Measurements from ENCODE around the gene ST6GAL1. TPM values are rescaled to one million over a fixed set of nuclear protein-coding genes. Genes with fewer than 3 reads are reported as not detected.

Gene ST6GAL1
- total and polyA plus RNA-seq, 2 of the 13 experiments (the other 11 are each of a cell fraction or from before 2014, with no cell fraction given): 79.9 to 164 TPM

DNA sequence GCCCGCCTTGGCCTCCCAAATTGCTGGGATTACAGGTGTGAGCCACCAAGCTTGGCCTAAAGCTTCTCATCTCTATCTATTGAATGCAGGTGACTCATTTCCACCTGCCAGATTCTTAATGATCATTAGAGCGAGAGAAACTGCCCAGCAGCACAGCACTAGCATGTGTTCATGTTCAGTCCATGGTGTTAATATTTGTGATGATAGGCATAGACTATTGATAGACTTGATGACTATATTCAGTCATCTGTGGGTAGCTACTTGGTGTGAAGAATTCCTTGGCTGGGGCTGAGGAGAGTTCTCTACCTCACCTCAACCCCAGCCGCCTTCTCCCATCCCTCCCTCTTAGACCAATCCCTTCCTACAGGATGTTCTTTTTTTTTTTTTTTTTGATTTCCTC lies 60.0 kb downstream of the ST6GAL1 start:
- Histone ChIP-seq H4K20me1 (ENCODE audit: insufficient read depth, low read length) (no peaks in the 10 kb centered on the region), H3K9ac (ENCODE audit: insufficient read depth, low read depth, low read length) (no peak overlapping the region), H3K79me2 (ENCODE audit: insufficient read depth, low read length) (no peaks in the 10 kb centered on the region), H3K27me3 (ENCODE audit: control insufficient read depth in 1 of 2, insufficient read depth in 2 of 2, low read length in 2 of 2) (no peaks in the 10 kb centered on the region), H3K27ac (ENCODE audit: extremely low read length, insufficient read depth, low read length) (no peak overlapping the region), H3K4me3 (replicated peaks in 1 of 3; ENCODE audit: insufficient read depth in 1 of 3, low read depth in 2 of 3, low read length in 3 of 3) (no peak overlapping the region), H3K36me3 (replicated peaks in 1 of 2; ENCODE audit: control insufficient read depth in 1 of 2, insufficient read depth in 2 of 2, low read length in 2 of 2) (no peaks in the 10 kb centered on the region), H3K4me1 (ENCODE audit: insufficient read depth, low read length) (peaks cover 28% of the 10 kb centered on the region), H3K4me2 (ENCODE audit: low read depth, low read length) (no peak overlapping the region), H2AFZ (ENCODE audit: low read length) (no peak overlapping the region), H3K9me3 (ENCODE audit: low read length) (no peaks in the 10 kb centered on the region)
- BruUV-seq (replicated peaks): no TSS peak
- intact Hi-C loops (cut with micrococcal nuclease; ENCODE audit: unreplicated experiment) (no loop called here), in situ Hi-C loops (cut with HindIII; ENCODE audit: extremely low pct_ligation_motif_present, low pct_unique_long_range_greater_than_20kb) (no loop called here)
- ATAC-seq (no peak), FAIRE-seq (no peak), DNase-seq (ENCODE audit: low spot score) (no peak)
- 99% methylated on average over 3 of the region's 3 CpGs for WGBS (ENCODE audit: low lambda C conversion rate)
- CTCF ChIA-PET (ENCODE audit: low intra/inter-chr PET ratio, low total read pairs): no interaction called here
- POLR2A ChIA-PET: no interaction called here
- TF ChIP-seq, protein P1, sequence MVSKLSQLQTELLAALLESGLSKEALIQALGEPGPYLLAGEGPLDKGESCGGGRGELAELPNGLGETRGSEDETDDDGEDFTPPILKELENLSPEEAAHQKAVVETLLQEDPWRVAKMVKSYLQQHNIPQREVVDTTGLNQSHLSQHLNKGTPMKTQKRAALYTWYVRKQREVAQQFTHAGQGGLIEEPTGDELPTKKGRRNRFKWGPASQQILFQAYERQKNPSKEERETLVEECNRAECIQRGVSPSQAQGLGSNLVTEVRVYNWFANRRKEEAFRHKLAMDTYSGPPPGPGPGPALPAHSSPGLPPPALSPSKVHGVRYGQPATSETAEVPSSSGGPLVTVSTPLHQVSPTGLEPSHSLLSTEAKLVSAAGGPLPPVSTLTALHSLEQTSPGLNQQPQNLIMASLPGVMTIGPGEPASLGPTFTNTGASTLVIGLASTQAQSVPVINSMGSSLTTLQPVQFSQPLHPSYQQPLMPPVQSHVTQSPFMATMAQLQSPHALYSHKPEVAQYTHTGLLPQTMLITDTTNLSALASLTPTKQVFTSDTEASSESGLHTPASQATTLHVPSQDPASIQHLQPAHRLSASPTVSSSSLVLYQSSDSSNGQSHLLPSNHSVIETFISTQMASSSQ (IDR thresholded peaks at IDR 0.05; ENCODE audit: low read depth): no peak
- TF ChIP-seq, protein P1 (CRISPR knock-in tag; IDR thresholded peaks at IDR 0.05; ENCODE audit: borderline replicate concordance): no peak
- no peak for TF ChIP-seq IKZF4 (CRISPR knock-in tag; IDR thresholded peaks at IDR 0.05; ENCODE audit: borderline replicate concordance, low read depth, not compliant biosample characterization)
- no peak for TF ChIP-seq ZFP82 (CRISPR knock-in tag; IDR thresholded peaks at IDR 0.05; ENCODE audit: borderline replicate concordance)
- TF ChIP-seq REXO4 (CRISPR knock-in tag; IDR thresholded peaks at IDR 0.05; ENCODE audit: borderline replicate concordance): no peak
- no peak for TF ChIP-seq ZC3H13 (CRISPR knock-in tag; IDR thresholded peaks at IDR 0.05)
- no peak for TF ChIP-seq HNRNPH1 (optimal IDR thresholded peaks at IDR 0.05; ENCODE audit: low read depth, low read length)
- TF ChIP-seq, protein P2, sequence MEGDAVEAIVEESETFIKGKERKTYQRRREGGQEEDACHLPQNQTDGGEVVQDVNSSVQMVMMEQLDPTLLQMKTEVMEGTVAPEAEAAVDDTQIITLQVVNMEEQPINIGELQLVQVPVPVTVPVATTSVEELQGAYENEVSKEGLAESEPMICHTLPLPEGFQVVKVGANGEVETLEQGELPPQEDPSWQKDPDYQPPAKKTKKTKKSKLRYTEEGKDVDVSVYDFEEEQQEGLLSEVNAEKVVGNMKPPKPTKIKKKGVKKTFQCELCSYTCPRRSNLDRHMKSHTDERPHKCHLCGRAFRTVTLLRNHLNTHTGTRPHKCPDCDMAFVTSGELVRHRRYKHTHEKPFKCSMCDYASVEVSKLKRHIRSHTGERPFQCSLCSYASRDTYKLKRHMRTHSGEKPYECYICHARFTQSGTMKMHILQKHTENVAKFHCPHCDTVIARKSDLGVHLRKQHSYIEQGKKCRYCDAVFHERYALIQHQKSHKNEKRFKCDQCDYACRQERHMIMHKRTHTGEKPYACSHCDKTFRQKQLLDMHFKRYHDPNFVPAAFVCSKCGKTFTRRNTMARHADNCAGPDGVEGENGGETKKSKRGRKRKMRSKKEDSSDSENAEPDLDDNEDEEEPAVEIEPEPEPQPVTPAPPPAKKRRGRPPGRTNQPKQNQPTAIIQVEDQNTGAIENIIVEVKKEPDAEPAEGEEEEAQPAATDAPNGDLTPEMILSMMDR (CRISPR knock-in tag; IDR thresholded peaks at IDR 0.05): no peak
- TF ChIP-seq, protein P3, sequence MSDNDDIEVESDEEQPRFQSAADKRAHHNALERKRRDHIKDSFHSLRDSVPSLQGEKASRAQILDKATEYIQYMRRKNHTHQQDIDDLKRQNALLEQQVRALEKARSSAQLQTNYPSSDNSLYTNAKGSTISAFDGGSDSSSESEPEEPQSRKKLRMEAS (IDR thresholded peaks at IDR 0.05): no peak
- TF ChIP-seq, protein P4, sequence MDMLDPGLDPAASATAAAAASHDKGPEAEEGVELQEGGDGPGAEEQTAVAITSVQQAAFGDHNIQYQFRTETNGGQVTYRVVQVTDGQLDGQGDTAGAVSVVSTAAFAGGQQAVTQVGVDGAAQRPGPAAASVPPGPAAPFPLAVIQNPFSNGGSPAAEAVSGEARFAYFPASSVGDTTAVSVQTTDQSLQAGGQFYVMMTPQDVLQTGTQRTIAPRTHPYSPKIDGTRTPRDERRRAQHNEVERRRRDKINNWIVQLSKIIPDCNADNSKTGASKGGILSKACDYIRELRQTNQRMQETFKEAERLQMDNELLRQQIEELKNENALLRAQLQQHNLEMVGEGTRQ (IDR thresholded peaks at IDR 0.05; ENCODE audit: low read depth, low read length): no peak
- TF ChIP-seq, protein P4 (CRISPR knock-in tag; IDR thresholded peaks at IDR 0.05; ENCODE audit: borderline replicate concordance): no peak
- no peak for TF ChIP-seq FOXK1 (CRISPR knock-in tag; IDR thresholded peaks at IDR 0.05; ENCODE audit: borderline replicate concordance, low read depth)
- TF ChIP-seq ATF1 (CRISPR knock-in tag; IDR thresholded peaks at IDR 0.05): no peak
- TF ChIP-seq, protein P5, sequence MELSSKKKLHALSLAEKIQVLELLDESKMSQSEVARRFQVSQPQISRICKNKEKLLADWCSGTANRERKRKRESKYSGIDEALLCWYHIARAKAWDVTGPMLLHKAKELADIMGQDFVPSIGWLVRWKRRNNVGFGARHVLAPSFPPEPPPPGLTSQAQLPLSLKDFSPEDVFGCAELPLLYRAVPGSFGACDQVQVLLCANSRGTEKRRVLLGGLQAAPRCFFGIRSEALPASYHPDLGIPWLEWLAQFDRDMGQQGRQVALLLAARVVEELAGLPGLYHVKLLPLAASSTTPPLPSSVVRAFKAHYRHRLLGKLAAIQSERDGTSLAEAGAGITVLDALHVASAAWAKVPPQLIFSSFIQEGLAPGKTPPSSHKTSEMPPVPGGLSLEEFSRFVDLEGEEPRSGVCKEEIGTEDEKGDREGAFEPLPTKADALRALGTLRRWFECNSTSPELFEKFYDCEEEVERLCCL (CRISPR knock-in tag; IDR thresholded peaks at IDR 0.05; ENCODE audit: borderline replicate concordance): no peak
- no peak for TF ChIP-seq SMARCC2 (IDR thresholded peaks at IDR 0.05)
- no peak for TF ChIP-seq ZNF558 (CRISPR knock-in tag; IDR thresholded peaks at IDR 0.05; ENCODE audit: borderline replicate concordance)

All from HepG2 (cell line).